ENCODE data around the gene USB1.
"Not testable (repeated sequence)": the region's sequence is repeated elsewhere in the genome, so short reads cannot be mapped to it uniquely, and the experiment has no call there.

Gene USB1

GRCh38 chr16:58002936-58003335 is 1.7 kb downstream of the USB1 start:
- no peak overlapping the region for H4K91ac ChIP-seq (ENCODE audit: low read depth, low read length, poor library complexity)
- peaks cover 7 to 12% of the 10 kb centered on the region in 2 donors for H3K4me1 ChIP-seq (ENCODE audit: control insufficient read depth in 2 of 2, insufficient read depth in 1 of 2, low read depth in 1 of 2, low read length in 2 of 2)
- no peak overlapping the region for H4K8ac ChIP-seq (ENCODE audit: low read depth, low read length)
- no peak overlapping the region for H2BK120ac ChIP-seq (ENCODE audit: low read depth, low read length)
- no peak overlapping the region for H3K14ac ChIP-seq (ENCODE audit: low read length)
- no peak overlapping the region for H3K4me3 ChIP-seq (ENCODE audit: low read length in 2 of 2)
- no CpG with 5 or more reads among the region's 5 CpGs for whole genome bisulfite sequencing, 2 donors (ENCODE audit: extremely low coverage in 2 of 2, insufficient read length in 2 of 2, insufficient replicate concordance in 1 of 2)
- H2BK12ac ChIP-seq (ENCODE audit: low read length) = no peak overlapping the region
- no peak overlapping the region for H3K4me2 ChIP-seq (ENCODE audit: insufficient read depth, low read length, poor library complexity, severe bottlenecking)
- no peak overlapping the region for H3K23ac ChIP-seq (ENCODE audit: low read depth, low read length, poor library complexity)
- H3K79me1 ChIP-seq (ENCODE audit: low read depth, low read length) = no peaks in the 10 kb centered on the region
- peaks cover 6 to 41% of the 10 kb centered on the region in 2 donors for H3K36me3 ChIP-seq (replicated peaks in 1 of 2; ENCODE audit: control insufficient read depth in 2 of 2, insufficient read depth in 2 of 2, low read length in 2 of 2)
- no peaks in the 10 kb centered on the region for H3K27me3 ChIP-seq (ENCODE audit: control insufficient read depth in 3 of 3, insufficient read depth in 3 of 3, low read depth in 1 of 3, low read length in 3 of 3)
- peaks cover 0 to 8% of the 10 kb centered on the region in 2 donors for H3K9me3 ChIP-seq (replicated peaks in 1 of 2; ENCODE audit: control insufficient read depth in 2 of 2, insufficient read depth in 1 of 2, low read depth in 1 of 2, low read length in 2 of 2)
- H2BK5ac ChIP-seq (ENCODE audit: low read length) = no peak overlapping the region
- H3K18ac ChIP-seq (ENCODE audit: low read length) = no peak overlapping the region
- no peak overlapping the region for H3K9ac ChIP-seq (ENCODE audit: low read depth, low read length, poor library complexity)
- no peak overlapping the region for H3K27ac ChIP-seq (replicated peaks; ENCODE audit: low read length)
- H3K4ac ChIP-seq (ENCODE audit: low read length) = no peak overlapping the region
- no peak overlapping the region for H2BK15ac ChIP-seq (ENCODE audit: low read length)
- no peak overlapping the region for H2AK5ac ChIP-seq (ENCODE audit: low read depth, low read length)
- no peak for DNase-seq (ENCODE audit: low spot score)
- H2AFZ ChIP-seq (ENCODE audit: low read length) = no peak overlapping the region

- H3K4me2 ChIP-seq (ENCODE audit: insufficient read depth, low read length, poor library complexity, severe bottlenecking); H2BK12ac ChIP-seq (ENCODE audit: low read length); H3K9ac ChIP-seq (ENCODE audit: low read depth, low read length, poor library complexity); H2BK15ac ChIP-seq (ENCODE audit: low read length); H2AK5ac ChIP-seq (ENCODE audit: low read depth, low read length); H3K27ac ChIP-seq (replicated peaks; ENCODE audit: low read length); H3K4me3 ChIP-seq (ENCODE audit: low read length in 2 of 2); H3K9me3 ChIP-seq (replicated peaks in 1 of 2; ENCODE audit: control insufficient read depth in 2 of 2, insufficient read depth in 1 of 2, low read depth in 1 of 2, low read length in 2 of 2); H3K18ac ChIP-seq (ENCODE audit: low read length); H3K4ac ChIP-seq (ENCODE audit: low read length); H3K27me3 ChIP-seq (ENCODE audit: control insufficient read depth in 3 of 3, insufficient read depth in 3 of 3, low read depth in 1 of 3, low read length in 3 of 3); H2BK5ac ChIP-seq (ENCODE audit: low read length); H3K23ac ChIP-seq (ENCODE audit: low read depth, low read length, poor library complexity); H2BK120ac ChIP-seq (ENCODE audit: low read depth, low read length); H4K8ac ChIP-seq (ENCODE audit: low read depth, low read length); H3K14ac ChIP-seq (ENCODE audit: low read length); DNase-seq (ENCODE audit: low spot score); H3K79me1 ChIP-seq (ENCODE audit: low read depth, low read length); H4K91ac ChIP-seq (ENCODE audit: low read depth, low read length, poor library complexity); H3K4me1 ChIP-seq (ENCODE audit: control insufficient read depth in 2 of 2, insufficient read depth in 1 of 2, low read depth in 1 of 2, low read length in 2 of 2); H2AFZ ChIP-seq (ENCODE audit: low read length): not testable (repeated sequence)
- WGBS, 2 donors (ENCODE audit: extremely low coverage in 2 of 2, insufficient read length in 2 of 2, insufficient replicate concordance in 1 of 2) = no CpG with 5 or more reads among the region's 12 CpGs
- H3K36me3 ChIP-seq (replicated peaks in 1 of 2; ENCODE audit: control insufficient read depth in 2 of 2, insufficient read depth in 2 of 2, low read length in 2 of 2) = peaks cover 4 to 46% of the 10 kb centered on the region in 2 donors
These were observed 3.5 kb downstream of the USB1 start for GRCh38 chr16:58004736-58005135.

GRCh38 chr16:58009856-58010416 is 8.7 kb downstream of the USB1 start:
- Histone ChIP-seq H3K4ac (ENCODE audit: low read length) (no peak overlapping the region), H3K14ac (ENCODE audit: low read length) (no peak overlapping the region), H3K9me3 (replicated peaks in 1 of 2; ENCODE audit: control insufficient read depth in 2 of 2, insufficient read depth in 1 of 2, low read depth in 1 of 2, low read length in 2 of 2) (peaks cover 0 to 8% of the 10 kb centered on the region in 2 donors), H3K4me3 (ENCODE audit: low read length in 2 of 2) (no peak overlapping the region), H2AFZ (ENCODE audit: low read length) (no peak overlapping the region), H2BK5ac (ENCODE audit: low read length) (no peak overlapping the region), H3K79me1 (ENCODE audit: low read depth, low read length) (no peaks in the 10 kb centered on the region), H3K9ac (ENCODE audit: low read depth, low read length, poor library complexity) (no peak overlapping the region), H2BK15ac (ENCODE audit: low read length) (no peak overlapping the region), H2BK120ac (ENCODE audit: low read depth, low read length) (no peak overlapping the region), H2AK5ac (ENCODE audit: low read depth, low read length) (no peak overlapping the region), H3K4me1 (ENCODE audit: control insufficient read depth in 2 of 2, insufficient read depth in 1 of 2, low read depth in 1 of 2, low read length in 2 of 2) (peaks cover 0 to 16% of the 10 kb centered on the region in 2 donors), H3K27ac (replicated peaks; ENCODE audit: low read length) (no peak overlapping the region), H3K36me3 (replicated peaks in 1 of 2; ENCODE audit: control insufficient read depth in 2 of 2, insufficient read depth in 2 of 2, low read length in 2 of 2) (peaks cover 5 to 68% of the 10 kb centered on the region in 2 donors), H3K18ac (ENCODE audit: low read length) (no peak overlapping the region), H4K91ac (ENCODE audit: low read depth, low read length, poor library complexity) (no peak overlapping the region), H2BK12ac (ENCODE audit: low read length) (no peak overlapping the region), H3K27me3 (ENCODE audit: control insufficient read depth in 3 of 3, insufficient read depth in 3 of 3, low read depth in 1 of 3, low read length in 3 of 3) (no peaks in the 10 kb centered on the region), H4K8ac (ENCODE audit: low read depth, low read length) (no peak overlapping the region), H3K4me2 (ENCODE audit: insufficient read depth, low read length, poor library complexity, severe bottlenecking) (no peak overlapping the region), H3K23ac (ENCODE audit: low read depth, low read length, poor library complexity) (no peak overlapping the region)
- no CpG with 5 or more reads among the region's 11 CpGs for WGBS, 2 donors (ENCODE audit: extremely low coverage in 2 of 2, insufficient read length in 2 of 2, insufficient replicate concordance in 1 of 2)
- DNase-seq (ENCODE audit: low spot score) = no peak

GRCh38 chr16:58010886-58011285 is 9.7 kb downstream of the USB1 start:
- H2AK5ac ChIP-seq (ENCODE audit: low read depth, low read length) = no peak overlapping the region
- H2AFZ ChIP-seq (ENCODE audit: low read length) = no peak overlapping the region
- no peak overlapping the region for H3K4me3 ChIP-seq (ENCODE audit: low read length in 2 of 2)
- H3K4ac ChIP-seq (ENCODE audit: low read length) = no peak overlapping the region
- no peak overlapping the region for H3K23ac ChIP-seq (ENCODE audit: low read depth, low read length, poor library complexity)
- peaks cover 5 to 66% of the 10 kb centered on the region in 2 donors for H3K36me3 ChIP-seq (replicated peaks in 1 of 2; ENCODE audit: control insufficient read depth in 2 of 2, insufficient read depth in 2 of 2, low read length in 2 of 2)
- H4K91ac ChIP-seq (ENCODE audit: low read depth, low read length, poor library complexity) = no peak overlapping the region
- no peaks in the 10 kb centered on the region for H3K79me1 ChIP-seq (ENCODE audit: low read depth, low read length)
- H3K9ac ChIP-seq (ENCODE audit: low read depth, low read length, poor library complexity) = no peak overlapping the region
- H3K9me3 ChIP-seq (replicated peaks in 1 of 2; ENCODE audit: control insufficient read depth in 2 of 2, insufficient read depth in 1 of 2, low read depth in 1 of 2, low read length in 2 of 2) = peaks cover 0 to 8% of the 10 kb centered on the region in 2 donors
- WGBS, 2 donors (ENCODE audit: extremely low coverage in 2 of 2, insufficient read length in 2 of 2, insufficient replicate concordance in 1 of 2) = no CpG with 5 or more reads among the region's 3 CpGs
- H3K27ac ChIP-seq (replicated peaks; ENCODE audit: low read length) = no peak overlapping the region
- H3K18ac ChIP-seq (ENCODE audit: low read length) = no peak overlapping the region
- H2BK120ac ChIP-seq (ENCODE audit: low read depth, low read length) = no peak overlapping the region
- no peak for DNase-seq (ENCODE audit: low spot score)
- H4K8ac ChIP-seq (ENCODE audit: low read depth, low read length) = no peak overlapping the region
- H3K4me2 ChIP-seq (ENCODE audit: insufficient read depth, low read length, poor library complexity, severe bottlenecking) = no peak overlapping the region
- no peaks in the 10 kb centered on the region for H3K27me3 ChIP-seq (ENCODE audit: control insufficient read depth in 3 of 3, insufficient read depth in 3 of 3, low read depth in 1 of 3, low read length in 3 of 3)
- H2BK5ac ChIP-seq (ENCODE audit: low read length) = no peak overlapping the region
- H3K14ac ChIP-seq (ENCODE audit: low read length) = no peak overlapping the region
- H3K4me1 ChIP-seq (ENCODE audit: control insufficient read depth in 2 of 2, insufficient read depth in 1 of 2, low read depth in 1 of 2, low read length in 2 of 2) = peaks cover 0 to 16% of the 10 kb centered on the region in 2 donors
- H2BK15ac ChIP-seq (ENCODE audit: low read length) = no peak overlapping the region
- no peak overlapping the region for H2BK12ac ChIP-seq (ENCODE audit: low read length)

Data from neuronal stem cell (in vitro differentiated cells).